Measurements from ENCODE around the gene ARHGEF33. TPM values are rescaled to one million over a fixed set of nuclear protein-coding genes. Genes with fewer than 3 reads are reported as not detected.

Gene ARHGEF33
- total RNA-seq, 1 experiment from 2014 or later = 0.30 TPM

DNA sequence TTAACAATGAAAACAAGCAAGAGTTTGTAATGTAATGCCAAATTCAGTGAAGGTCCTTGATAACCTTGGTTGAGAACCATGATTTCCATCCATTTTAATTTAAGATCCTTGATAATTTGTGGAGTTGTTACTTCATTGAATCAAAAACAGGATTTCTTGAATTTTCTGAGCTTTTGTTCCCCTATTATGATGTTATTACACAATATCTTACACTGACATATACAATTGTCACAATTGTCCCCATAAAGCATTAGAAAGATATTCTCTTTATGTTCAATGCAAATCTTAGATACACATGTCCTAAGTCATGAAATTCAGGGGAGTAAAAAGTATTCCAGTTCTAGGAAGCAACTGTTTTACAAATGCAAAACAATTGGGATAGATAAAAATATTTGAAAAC is 83.6 kb downstream of the ARHGEF33 start:
- Histone ChIP-seq H3K27me3 (ENCODE audit: insufficient read depth, low read length) (no peaks in the 10 kb centered on the region), H3K4me2 (ENCODE audit: low read length) (no peak overlapping the region), H3K4me3 (replicated peaks in 1 of 2; ENCODE audit: low read depth in 1 of 2, low read length in 2 of 2) (no peak overlapping the region), H3K9ac (ENCODE audit: low read length) (no peak overlapping the region), H3K9me3 (ENCODE audit: control insufficient read depth in 1 of 2, insufficient read depth in 1 of 2, low read depth in 1 of 2, low read length in 2 of 2) (no peaks in the 10 kb centered on the region), H3K9me2 (ENCODE audit: insufficient read depth) (no peaks in the 10 kb centered on the region), H3K27ac (ENCODE audit: low read depth, low read length) (no peak overlapping the region), H3K4me1 (ENCODE audit: control insufficient read depth in 1 of 2, insufficient read depth in 2 of 2, low read length in 2 of 2) (no peaks in the 10 kb centered on the region), H3K79me2 (ENCODE audit: insufficient read depth, low read length) (no peaks in the 10 kb centered on the region), H4K20me1 (ENCODE audit: insufficient read depth) (no peaks in the 10 kb centered on the region), H2AFZ (ENCODE audit: low read depth, low read length, poor library complexity, severe bottlenecking) (no peak overlapping the region), H3K36me3 (ENCODE audit: control insufficient read depth in 1 of 2, insufficient read depth in 2 of 2, low read length in 2 of 2) (no peaks in the 10 kb centered on the region)
- ChIA-PET POLR2A (no interaction called here), RAD21 (ENCODE audit: low non-redundant PET in 1 of 2, low total read pairs in 2 of 2, uncharacterized antibody in 2 of 2, unreplicated experiment in 2 of 2) (no interaction called here), CTCF (no interaction called here)
- TF ChIP-seq EZH2phosphoT487 (IDR thresholded peaks at IDR 0.05; ENCODE audit: borderline replicate concordance) = no peak
- TF ChIP-seq ELF1 (IDR thresholded peaks at IDR 0.05; ENCODE audit: borderline replicate concordance, low read depth) = no peak
- no peak for TF ChIP-seq SIN3A (IDR thresholded peaks at IDR 0.05; ENCODE audit: low read depth)
- TF ChIP-seq FOSL1 (IDR thresholded peaks at IDR 0.05; ENCODE audit: low read depth) = no peak
- TF ChIP-seq, protein P1, sequence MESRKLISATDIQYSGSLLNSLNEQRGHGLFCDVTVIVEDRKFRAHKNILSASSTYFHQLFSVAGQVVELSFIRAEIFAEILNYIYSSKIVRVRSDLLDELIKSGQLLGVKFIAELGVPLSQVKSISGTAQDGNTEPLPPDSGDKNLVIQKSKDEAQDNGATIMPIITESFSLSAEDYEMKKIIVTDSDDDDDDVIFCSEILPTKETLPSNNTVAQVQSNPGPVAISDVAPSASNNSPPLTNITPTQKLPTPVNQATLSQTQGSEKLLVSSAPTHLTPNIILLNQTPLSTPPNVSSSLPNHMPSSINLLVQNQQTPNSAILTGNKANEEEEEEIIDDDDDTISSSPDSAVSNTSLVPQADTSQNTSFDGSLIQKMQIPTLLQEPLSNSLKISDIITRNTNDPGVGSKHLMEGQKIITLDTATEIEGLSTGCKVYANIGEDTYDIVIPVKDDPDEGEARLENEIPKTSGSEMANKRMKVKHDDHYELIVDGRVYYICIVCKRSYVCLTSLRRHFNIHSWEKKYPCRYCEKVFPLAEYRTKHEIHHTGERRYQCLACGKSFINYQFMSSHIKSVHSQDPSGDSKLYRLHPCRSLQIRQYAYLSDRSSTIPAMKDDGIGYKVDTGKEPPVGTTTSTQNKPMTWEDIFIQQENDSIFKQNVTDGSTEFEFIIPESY (IDR thresholded peaks at IDR 0.05; ENCODE audit: extremely low read depth, insufficient replicate concordance, low read length) = no peak
- DNase-seq (ENCODE audit: low read depth, low spot score) (no peak), ATAC-seq (no peak)
- intact Hi-C loops (cut with micrococcal nuclease) = no loop called here
- BruUV-seq (replicated peaks) = no TSS peak

DNA sequence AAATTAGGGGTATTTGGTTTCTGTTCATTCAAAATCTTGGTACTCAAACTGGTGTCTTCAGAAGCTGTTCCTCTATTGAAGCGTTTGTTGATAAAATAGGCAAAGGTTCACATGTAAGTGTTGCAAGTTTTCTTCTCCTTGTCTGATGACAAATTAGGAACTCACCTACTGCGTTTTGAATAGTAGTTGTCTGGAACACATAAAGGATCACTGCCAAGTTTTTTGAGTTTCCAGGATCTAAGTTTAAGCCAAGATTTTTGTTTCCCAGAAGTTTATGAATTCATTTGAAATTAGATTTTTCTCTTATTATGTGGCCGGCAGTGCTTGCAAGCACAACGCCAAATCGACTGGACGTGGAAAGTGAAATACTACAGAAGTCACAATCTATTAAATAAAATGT is 85.4 kb downstream of the ARHGEF33 start:
- Histone ChIP-seq H4K20me1 (ENCODE audit: insufficient read depth) (no peaks in the 10 kb centered on the region), H3K36me3 (ENCODE audit: control insufficient read depth in 1 of 2, insufficient read depth in 2 of 2, low read length in 2 of 2) (no peaks in the 10 kb centered on the region), H3K9me2 (ENCODE audit: insufficient read depth) (no peaks in the 10 kb centered on the region), H2AFZ (ENCODE audit: low read depth, low read length, poor library complexity, severe bottlenecking) (no peak overlapping the region), H3K4me1 (ENCODE audit: control insufficient read depth in 1 of 2, insufficient read depth in 2 of 2, low read length in 2 of 2) (no peaks in the 10 kb centered on the region), H3K9me3 (ENCODE audit: control insufficient read depth in 1 of 2, insufficient read depth in 1 of 2, low read depth in 1 of 2, low read length in 2 of 2) (no peaks in the 10 kb centered on the region), H3K27ac (ENCODE audit: low read depth, low read length) (no peak overlapping the region), H3K4me2 (ENCODE audit: low read length) (no peak overlapping the region), H3K9ac (ENCODE audit: low read length) (no peak overlapping the region), H3K79me2 (ENCODE audit: insufficient read depth, low read length) (no peaks in the 10 kb centered on the region), H3K27me3 (ENCODE audit: insufficient read depth, low read length) (no peaks in the 10 kb centered on the region), H3K4me3 (replicated peaks in 1 of 2; ENCODE audit: low read depth in 1 of 2, low read length in 2 of 2) (no peak overlapping the region)
- POLR2A ChIA-PET = no interaction called here
- DNase-seq (ENCODE audit: low read depth, low spot score) (no peak), ATAC-seq (no peak)
- intact Hi-C loops (cut with micrococcal nuclease) = no loop called here
- no TSS peak for BruUV-seq (replicated peaks)
- RAD21 ChIA-PET (ENCODE audit: low non-redundant PET in 1 of 2, low total read pairs in 2 of 2, uncharacterized antibody in 2 of 2, unreplicated experiment in 2 of 2) = no interaction called here
- CTCF ChIA-PET = no interaction called here
- TF ChIP-seq, protein P2, sequence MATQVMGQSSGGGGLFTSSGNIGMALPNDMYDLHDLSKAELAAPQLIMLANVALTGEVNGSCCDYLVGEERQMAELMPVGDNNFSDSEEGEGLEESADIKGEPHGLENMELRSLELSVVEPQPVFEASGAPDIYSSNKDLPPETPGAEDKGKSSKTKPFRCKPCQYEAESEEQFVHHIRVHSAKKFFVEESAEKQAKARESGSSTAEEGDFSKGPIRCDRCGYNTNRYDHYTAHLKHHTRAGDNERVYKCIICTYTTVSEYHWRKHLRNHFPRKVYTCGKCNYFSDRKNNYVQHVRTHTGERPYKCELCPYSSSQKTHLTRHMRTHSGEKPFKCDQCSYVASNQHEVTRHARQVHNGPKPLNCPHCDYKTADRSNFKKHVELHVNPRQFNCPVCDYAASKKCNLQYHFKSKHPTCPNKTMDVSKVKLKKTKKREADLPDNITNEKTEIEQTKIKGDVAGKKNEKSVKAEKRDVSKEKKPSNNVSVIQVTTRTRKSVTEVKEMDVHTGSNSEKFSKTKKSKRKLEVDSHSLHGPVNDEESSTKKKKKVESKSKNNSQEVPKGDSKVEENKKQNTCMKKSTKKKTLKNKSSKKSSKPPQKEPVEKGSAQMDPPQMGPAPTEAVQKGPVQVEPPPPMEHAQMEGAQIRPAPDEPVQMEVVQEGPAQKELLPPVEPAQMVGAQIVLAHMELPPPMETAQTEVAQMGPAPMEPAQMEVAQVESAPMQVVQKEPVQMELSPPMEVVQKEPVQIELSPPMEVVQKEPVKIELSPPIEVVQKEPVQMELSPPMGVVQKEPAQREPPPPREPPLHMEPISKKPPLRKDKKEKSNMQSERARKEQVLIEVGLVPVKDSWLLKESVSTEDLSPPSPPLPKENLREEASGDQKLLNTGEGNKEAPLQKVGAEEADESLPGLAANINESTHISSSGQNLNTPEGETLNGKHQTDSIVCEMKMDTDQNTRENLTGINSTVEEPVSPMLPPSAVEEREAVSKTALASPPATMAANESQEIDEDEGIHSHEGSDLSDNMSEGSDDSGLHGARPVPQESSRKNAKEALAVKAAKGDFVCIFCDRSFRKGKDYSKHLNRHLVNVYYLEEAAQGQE (IDR thresholded peaks at IDR 0.05; ENCODE audit: low read depth) = no peak
- TF ChIP-seq ELF1 (IDR thresholded peaks at IDR 0.05; ENCODE audit: borderline replicate concordance, low read depth) = no peak
- TF ChIP-seq JUND (IDR thresholded peaks at IDR 0.05) = no peak
- no peak for TF ChIP-seq YY1 (IDR thresholded peaks at IDR 0.05; ENCODE audit: extremely low read depth, insufficient replicate concordance, low read depth, low read length)
- TF ChIP-seq, protein P3, sequence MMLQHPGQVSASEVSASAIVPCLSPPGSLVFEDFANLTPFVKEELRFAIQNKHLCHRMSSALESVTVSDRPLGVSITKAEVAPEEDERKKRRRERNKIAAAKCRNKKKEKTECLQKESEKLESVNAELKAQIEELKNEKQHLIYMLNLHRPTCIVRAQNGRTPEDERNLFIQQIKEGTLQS (IDR thresholded peaks at IDR 0.05) = no peak
- TF ChIP-seq CEBPB (IDR thresholded peaks at IDR 0.05; ENCODE audit: low read depth) = no peak
- TF ChIP-seq, protein P4, sequence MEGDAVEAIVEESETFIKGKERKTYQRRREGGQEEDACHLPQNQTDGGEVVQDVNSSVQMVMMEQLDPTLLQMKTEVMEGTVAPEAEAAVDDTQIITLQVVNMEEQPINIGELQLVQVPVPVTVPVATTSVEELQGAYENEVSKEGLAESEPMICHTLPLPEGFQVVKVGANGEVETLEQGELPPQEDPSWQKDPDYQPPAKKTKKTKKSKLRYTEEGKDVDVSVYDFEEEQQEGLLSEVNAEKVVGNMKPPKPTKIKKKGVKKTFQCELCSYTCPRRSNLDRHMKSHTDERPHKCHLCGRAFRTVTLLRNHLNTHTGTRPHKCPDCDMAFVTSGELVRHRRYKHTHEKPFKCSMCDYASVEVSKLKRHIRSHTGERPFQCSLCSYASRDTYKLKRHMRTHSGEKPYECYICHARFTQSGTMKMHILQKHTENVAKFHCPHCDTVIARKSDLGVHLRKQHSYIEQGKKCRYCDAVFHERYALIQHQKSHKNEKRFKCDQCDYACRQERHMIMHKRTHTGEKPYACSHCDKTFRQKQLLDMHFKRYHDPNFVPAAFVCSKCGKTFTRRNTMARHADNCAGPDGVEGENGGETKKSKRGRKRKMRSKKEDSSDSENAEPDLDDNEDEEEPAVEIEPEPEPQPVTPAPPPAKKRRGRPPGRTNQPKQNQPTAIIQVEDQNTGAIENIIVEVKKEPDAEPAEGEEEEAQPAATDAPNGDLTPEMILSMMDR (IDR thresholded peaks at IDR 0.05 in 2 of 3, conservative IDR thresholded peaks at IDR 0.05 in 1 of 3; ENCODE audit: borderline replicate concordance in 1 of 3, insufficient read depth in 1 of 3, low read depth in 2 of 3, low read length in 2 of 3) = no peak

Data from HCT116 (cell line).